ENCODE results near the gene ADSS1.

- TF ChIP-seq CTCF (conservative IDR thresholded peaks at IDR 0.05; ENCODE audit: low read depth, low read length) = no peak
- TF ChIP-seq EZH2 (IDR thresholded peaks at IDR 0.05; ENCODE audit: borderline replicate concordance, low read depth, low read length, poor library complexity, severe bottlenecking) = no peak
Measured at GRCh38 chr14:104721505-104722431, 2.3 kb upstream of the ADSS1 start.
